GM19438 (cell line): ENCODE measurements around the gene CLEC4C.

Source experiments
- ATAC-seq: cut with Tn5 transposase; IDR thresholded peaks from one replicate; pipeline ENCODE4 v1.9.1; 2021; ENCODE audit warnings: low read depth; ENCODE audit not compliant: unreplicated experiment

Gene CLEC4C

GRCh38 chr12:7729746-7730145 is 17.4 kb downstream of the CLEC4C start:
- no peak for ATAC-seq

GRCh38 chr12:7723926-7724325 is 23.2 kb downstream of the CLEC4C start:
- ATAC-seq: no peak

GRCh38 chr12:7719946-7720730 is 27.0 kb downstream of the CLEC4C start:
- no peak for ATAC-seq

GRCh38 chr12:7716381-7716780 is 30.8 kb downstream of the CLEC4C start:
- no peak for ATAC-seq

- ATAC-seq: no peak
Measured at GRCh38 chr12:7712841-7713442, 34.2 kb downstream of the CLEC4C start.

- no peak for ATAC-seq
Measured at GRCh38 chr12:7711133-7711532, 36.0 kb downstream of the CLEC4C start, which contains the start of gene DPPA3. Gene DPPA3 (plus strand): TSS chr12:7711433. CDS start chr12:7711571, 138 bp downstream.

- ATAC-seq: no peak
Measured at GRCh38 chr12:7709969-7710675, 37.1 kb downstream of the CLEC4C start.

GRCh38 chr12:7705846-7706245 is 41.3 kb downstream of the CLEC4C start:
- ATAC-seq: no peak

- no peak for ATAC-seq
Measured at GRCh38 chr12:7695566-7696197, 51.5 kb downstream of the CLEC4C start, which contains the start of gene GDF3. Gene GDF3 (minus strand): TSS chr12:7695775. CDS start chr12:7695728, 47 bp downstream.

- ATAC-seq: no peak
Measured at GRCh38 chr12:7695237-7695560, 52.0 kb downstream of the CLEC4C start.

- ATAC-seq: no peak
Measured at GRCh38 chr12:7694556-7695236, 52.5 kb downstream of the CLEC4C start.

- no peak for ATAC-seq
Measured at GRCh38 chr12:7693793-7694192, 53.4 kb downstream of the CLEC4C start.

GRCh38 chr12:7681535-7681934 is 65.6 kb downstream of the CLEC4C start:
- ATAC-seq: no peak
